Neural crest cell (in vitro differentiated cells): ENCODE results near the gene GYG1. TPM values are rescaled to one million over a fixed set of nuclear protein-coding genes. Genes with fewer than 3 reads are reported as not detected.

Experiments used
- DNase-seq: peaks from one replicate; pipeline ENCODE4 v3.0.0; 2021; ENCODE audit warnings: low read depth, mixed read lengths, low spot score
- H3K27ac Mint-ChIP-seq: one replicate; pipeline ENCODE4 v1.8.0; 2021; ENCODE audit warnings: mild to moderate bottlenecking, mixed read lengths; ENCODE audit not compliant: unreplicated experiment
- H3K27me3 Mint-ChIP-seq: 2 replicates; pipeline ENCODE4 v1.8.0; 2021; ENCODE audit warnings: low read depth, mild to moderate bottlenecking, mixed read lengths
- H3K36me3 Mint-ChIP-seq: 2 replicates; pipeline ENCODE4 v1.8.0; 2021; ENCODE audit warnings: low read depth, mild to moderate bottlenecking, mixed read lengths
- H3K4me1 Mint-ChIP-seq: 2 replicates; pipeline ENCODE4 v1.8.0; 2021; ENCODE audit warnings: mixed read lengths
- H3K4me3 Mint-ChIP-seq: one replicate; pipeline ENCODE4 v1.8.0; 2021; ENCODE audit warnings: mild to moderate bottlenecking, mixed read lengths
- H3K9me3 Mint-ChIP-seq: 2 replicates; pipeline ENCODE4 v1.8.0; 2021; ENCODE audit warnings: mixed read lengths
- total RNA-seq: library from RNA; stranded (reverse); gene quantifications from 2 replicates; pipeline ENCODE4 v1.2.1, GENCODE V29; 2021
- TF ChIP-seq, protein P1 (sequence below): fragments of 200-600 bp; sonication (generic); conservative IDR thresholded peaks from 2 replicates; pipeline ENCODE4 v1.5.0; 2021; ENCODE audit warnings: antibody characterized with exemption, mild to moderate bottlenecking

Gene GYG1
- total RNA-seq, 1 donor from 2014 or later, result 27.1 TPM

DNA sequence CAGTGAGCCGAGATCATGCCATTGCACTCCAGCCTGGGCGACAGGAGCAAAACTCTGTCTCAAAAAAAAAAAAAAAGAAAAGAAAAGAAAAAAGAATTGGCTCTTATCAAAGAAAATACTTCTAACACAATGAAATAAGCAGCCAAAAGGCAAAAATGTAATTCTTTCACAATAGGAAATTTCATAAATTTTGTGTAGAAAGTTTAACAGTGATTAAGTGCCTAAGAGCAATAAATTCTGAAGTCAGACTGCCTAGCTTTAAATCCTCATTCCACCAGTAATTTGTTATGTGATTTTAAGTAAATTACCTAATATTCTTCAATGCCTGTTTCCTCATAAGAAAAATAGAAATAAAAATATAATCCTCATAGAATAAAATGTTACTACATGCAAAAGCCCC lies 70.4 kb downstream of the GYG1 start:
- no peaks in the 10 kb centered on the region for H3K4me1 Mint-ChIP-seq
- H3K27me3 Mint-ChIP-seq, result no peaks in the 10 kb centered on the region
- no peak overlapping the region for H3K4me3 Mint-ChIP-seq
- TF ChIP-seq, protein P1, sequence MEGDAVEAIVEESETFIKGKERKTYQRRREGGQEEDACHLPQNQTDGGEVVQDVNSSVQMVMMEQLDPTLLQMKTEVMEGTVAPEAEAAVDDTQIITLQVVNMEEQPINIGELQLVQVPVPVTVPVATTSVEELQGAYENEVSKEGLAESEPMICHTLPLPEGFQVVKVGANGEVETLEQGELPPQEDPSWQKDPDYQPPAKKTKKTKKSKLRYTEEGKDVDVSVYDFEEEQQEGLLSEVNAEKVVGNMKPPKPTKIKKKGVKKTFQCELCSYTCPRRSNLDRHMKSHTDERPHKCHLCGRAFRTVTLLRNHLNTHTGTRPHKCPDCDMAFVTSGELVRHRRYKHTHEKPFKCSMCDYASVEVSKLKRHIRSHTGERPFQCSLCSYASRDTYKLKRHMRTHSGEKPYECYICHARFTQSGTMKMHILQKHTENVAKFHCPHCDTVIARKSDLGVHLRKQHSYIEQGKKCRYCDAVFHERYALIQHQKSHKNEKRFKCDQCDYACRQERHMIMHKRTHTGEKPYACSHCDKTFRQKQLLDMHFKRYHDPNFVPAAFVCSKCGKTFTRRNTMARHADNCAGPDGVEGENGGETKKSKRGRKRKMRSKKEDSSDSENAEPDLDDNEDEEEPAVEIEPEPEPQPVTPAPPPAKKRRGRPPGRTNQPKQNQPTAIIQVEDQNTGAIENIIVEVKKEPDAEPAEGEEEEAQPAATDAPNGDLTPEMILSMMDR, result no peak
- H3K9me3 Mint-ChIP-seq, result no peaks in the 10 kb centered on the region
- no peak for DNase-seq
- H3K27ac Mint-ChIP-seq, result no peak overlapping the region
- peaks cover 23% of the 10 kb centered on the region for H3K36me3 Mint-ChIP-seq

DNA sequence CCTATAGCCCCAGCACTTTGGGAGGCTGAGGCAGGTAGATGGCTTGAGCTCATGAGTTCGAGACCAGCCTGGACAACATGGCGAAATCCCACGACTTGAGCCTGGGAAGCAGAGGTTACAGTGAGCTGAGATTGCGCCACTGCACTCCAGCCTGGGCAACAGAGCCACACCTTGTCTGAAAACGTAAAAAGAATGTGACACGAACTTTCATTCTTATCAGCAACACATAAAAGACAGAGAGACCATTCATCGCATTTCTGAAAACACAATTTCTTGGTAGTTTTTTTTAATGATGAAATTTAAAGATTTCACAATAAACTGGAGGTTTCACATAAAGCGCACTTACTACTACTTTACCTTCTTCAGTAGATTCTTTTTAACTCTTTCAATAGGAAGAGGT lies 76.5 kb downstream of the GYG1 start:
- Mint-ChIP-seq H3K27ac (no peak overlapping the region), H3K36me3 (peaks cover 16% of the 10 kb centered on the region)

More for the DNA sequence above, 76.5 kb downstream of the GYG1 start:
- H3K9me3 Mint-ChIP-seq, result no peaks in the 10 kb centered on the region
- no peak for DNase-seq
- no peaks in the 10 kb centered on the region for H3K27me3 Mint-ChIP-seq
- H3K4me1 Mint-ChIP-seq, result no peaks in the 10 kb centered on the region
- H3K4me3 Mint-ChIP-seq, result no peak overlapping the region
- TF ChIP-seq, protein P1, result no peak

Other genes starting within 250 kb of the GYG1 start
- gene CPB1, start 163.7 kb upstream of the GYG1 start, total RNA-seq, result not detected in 2 replicates
- gene CPA3, start 126.2 kb upstream of the GYG1 start, total RNA-seq, result not detected in 2 replicates
- 47.4 and 51.6 TPM in 2 replicates for gene HLTF, start 95.0 kb downstream of the GYG1 start, total RNA-seq
- gene HPS3, start 138.1 kb downstream of the GYG1 start, total RNA-seq, result 17.4 and 18.6 TPM in 2 replicates
- gene CP, start 230.3 kb downstream of the GYG1 start, total RNA-seq, result 0.09 and 0.42 TPM in 2 replicates